Thyroid gland (tissue), 4 donors: Measurements from ENCODE around the gene FAM76A.
"Not testable (repeated sequence)": the region's sequence is repeated elsewhere in the genome, so short reads cannot be mapped to it uniquely, and the experiment has no call there.

Experiments used
- CTCF ChIP-seq, 6 experiments: fragments of 200-600 bp in 3 of 6; fragments of 450-650 bp in 3 of 6; sonication (generic) in 3 of 6; IDR thresholded peaks; one replicate each; pipeline ENCODE4 v1.5.1; 2016 to 2019; ENCODE audit warnings: antibody characterized with exemption in 6 of 6, mild to moderate bottlenecking in 2 of 6, inconsistent platforms in 1 of 6, moderate library complexity in 1 of 6
- POLR2A ChIP-seq, 2 donors: fragments of 450-650 bp; IDR thresholded peaks; one replicate each; pipeline ENCODE4 v1.6.1; 2017; ENCODE audit warnings: antibody characterized with exemption in 2 of 2, mild to moderate bottlenecking in 2 of 2, moderate library complexity in 1 of 2

- not testable (repeated sequence) for TF ChIP-seq CTCF, POLR2A (IDR thresholded peaks at IDR 0.05)
These were observed 45.5 kb upstream of the FAM76A start for GRCh38 chr1:27680225-27680791.
